ENCODE measurements around the gene KCNJ10.

DNA sequence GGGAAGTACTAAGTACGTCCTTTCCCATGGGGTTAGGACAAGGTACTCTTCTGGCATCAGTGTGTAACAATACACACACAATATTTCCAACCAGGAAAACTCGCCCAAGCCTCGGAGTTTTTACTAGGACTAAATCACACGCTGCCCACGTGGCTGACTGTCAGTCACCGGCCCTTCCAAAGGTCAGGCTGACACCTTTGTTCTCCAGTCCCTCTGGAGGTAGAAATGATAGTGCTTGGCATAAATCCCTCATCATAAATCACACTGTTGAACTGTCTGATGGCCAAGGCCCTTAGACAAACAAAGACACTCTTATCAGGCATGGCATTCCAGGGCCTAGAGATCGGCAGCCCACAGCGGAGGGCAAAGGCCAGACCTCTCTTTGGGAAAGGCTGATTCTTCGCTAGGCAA lies 99.0 kb downstream of the KCNJ10 start:
- TF ChIP-seq, protein P1, sequence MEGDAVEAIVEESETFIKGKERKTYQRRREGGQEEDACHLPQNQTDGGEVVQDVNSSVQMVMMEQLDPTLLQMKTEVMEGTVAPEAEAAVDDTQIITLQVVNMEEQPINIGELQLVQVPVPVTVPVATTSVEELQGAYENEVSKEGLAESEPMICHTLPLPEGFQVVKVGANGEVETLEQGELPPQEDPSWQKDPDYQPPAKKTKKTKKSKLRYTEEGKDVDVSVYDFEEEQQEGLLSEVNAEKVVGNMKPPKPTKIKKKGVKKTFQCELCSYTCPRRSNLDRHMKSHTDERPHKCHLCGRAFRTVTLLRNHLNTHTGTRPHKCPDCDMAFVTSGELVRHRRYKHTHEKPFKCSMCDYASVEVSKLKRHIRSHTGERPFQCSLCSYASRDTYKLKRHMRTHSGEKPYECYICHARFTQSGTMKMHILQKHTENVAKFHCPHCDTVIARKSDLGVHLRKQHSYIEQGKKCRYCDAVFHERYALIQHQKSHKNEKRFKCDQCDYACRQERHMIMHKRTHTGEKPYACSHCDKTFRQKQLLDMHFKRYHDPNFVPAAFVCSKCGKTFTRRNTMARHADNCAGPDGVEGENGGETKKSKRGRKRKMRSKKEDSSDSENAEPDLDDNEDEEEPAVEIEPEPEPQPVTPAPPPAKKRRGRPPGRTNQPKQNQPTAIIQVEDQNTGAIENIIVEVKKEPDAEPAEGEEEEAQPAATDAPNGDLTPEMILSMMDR (IDR thresholded peaks at IDR 0.05; ENCODE audit: insufficient read depth, low read depth, low read length) = no peak
- no peak for TF ChIP-seq EZH2 (IDR thresholded peaks at IDR 0.05; ENCODE audit: insufficient read depth, low read length)

Measured in astrocyte (in vitro differentiated cells and primary cell).